ENCODE measurements around the gene AUNIP. TPM values are rescaled to one million over a fixed set of nuclear protein-coding genes. Genes with fewer than 3 reads are reported as not detected.

Gene AUNIP
- total and polyA plus RNA-seq, 2 donors (not counting 3 experiments of a cell fraction or from before 2014, with no cell fraction given) = 1.8 to 4.5 TPM

DNA sequence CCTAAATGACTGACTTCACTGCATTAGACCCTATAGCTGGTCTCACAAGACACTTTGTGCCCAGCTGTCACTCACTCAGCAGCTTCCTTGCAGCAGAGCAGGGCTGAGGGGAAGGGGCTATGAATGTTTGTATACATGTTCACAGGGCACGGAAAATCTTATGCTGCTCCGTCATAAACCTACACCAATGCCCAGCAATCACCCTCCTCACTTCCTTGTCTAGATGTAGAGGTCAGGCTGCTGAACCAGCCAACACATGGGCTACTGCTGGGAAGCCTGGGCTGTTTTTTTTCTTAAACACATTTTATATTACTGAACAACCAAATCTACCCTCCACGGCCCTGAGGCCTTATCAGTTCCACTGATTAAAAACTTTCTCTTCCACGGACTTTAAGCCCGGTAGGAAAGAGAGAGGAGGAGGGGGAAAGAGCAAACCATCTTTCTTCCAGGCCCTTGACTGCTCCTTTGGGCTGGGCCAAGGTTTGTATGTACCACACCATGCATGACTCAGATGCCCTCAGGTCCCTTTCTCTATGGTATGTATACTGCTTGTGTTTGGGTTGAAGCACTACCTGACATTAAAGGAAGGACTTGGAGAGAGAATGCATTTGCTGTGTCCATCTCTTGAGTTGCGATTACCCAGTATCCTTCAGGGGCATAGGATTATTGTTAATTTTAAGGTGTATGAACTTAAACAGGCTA is 26.8 kb downstream of the AUNIP start:
- no TSS peak for BruUV-seq (replicated peaks)

More for the DNA sequence above, 26.8 kb downstream of the AUNIP start:
- Histone ChIP-seq H3K27me3 (ENCODE audit: control insufficient read depth in 2 of 2, insufficient read depth in 2 of 2, low read length in 2 of 2) (no peaks in the 10 kb centered on the region), H3K4me3 (replicated peaks in 1 of 3; ENCODE audit: insufficient read depth in 1 of 3, low read depth in 1 of 3, low read length in 3 of 3) (no peak overlapping the region), H2AFZ (ENCODE audit: low read depth, low read length) (no peak overlapping the region), H3K9me3 (replicated peaks; ENCODE audit: control insufficient read depth, insufficient read depth, low read length) (no peaks in the 10 kb centered on the region), H3K9ac (replicated peaks; ENCODE audit: extremely low read depth, insufficient read depth, low read length) (no peak overlapping the region), H4K20me1 (replicated peaks; ENCODE audit: control insufficient read depth, extremely low read depth, insufficient read depth, low read length) (no peaks in the 10 kb centered on the region), H3K4me1 (ENCODE audit: control insufficient read depth, extremely low read depth, insufficient read depth, low read length) (peaks cover 5% of the 10 kb centered on the region), H3K36me3 (ENCODE audit: control insufficient read depth in 2 of 2, extremely low read depth in 1 of 2, insufficient read depth in 2 of 2, low read length in 2 of 2) (peaks cover 15 to 23% of the 10 kb centered on the region in 2 experiments), H3K4me2 (ENCODE audit: insufficient read depth, low read length) (no peak overlapping the region), H3K27ac (ENCODE audit: insufficient read depth, low read depth, low read length) (no peak overlapping the region), H3K79me2 (ENCODE audit: control insufficient read depth, insufficient read depth, low read length) (no peaks in the 10 kb centered on the region), H3K9me1 (replicated peaks; ENCODE audit: control insufficient read depth, extremely low read depth, insufficient read depth, low read length) (no peaks in the 10 kb centered on the region)
- dilution Hi-C loops (cut with MboI; ENCODE audit: extremely low pct_ligation_motif_present, low sequenced_read_pairs) = no loop called here
- intact Hi-C loops (cut with micrococcal nuclease) = no loop called here
- DNase-seq (ENCODE audit: low read depth, low spot score) = no peak
- TF ChIP-seq FOS (IDR thresholded peaks at IDR 0.05; ENCODE audit: borderline replicate concordance, insufficient read depth, low read length) (no peak), GATA2 (IDR thresholded peaks at IDR 0.05; ENCODE audit: insufficient read depth, insufficient read length, low read depth, low read length) (no peak), POLR2A (IDR thresholded peaks at IDR 0.05; ENCODE audit: low read depth, low read length) (no peak), JUN (IDR thresholded peaks at IDR 0.05; ENCODE audit: borderline replicate concordance, insufficient read depth, insufficient read length, low read depth) (no peak), POLR2AphosphoS5 (IDR thresholded peaks at IDR 0.05; ENCODE audit: insufficient read depth, low read depth, low read length) (no peak), EZH2 (IDR thresholded peaks at IDR 0.05; ENCODE audit: borderline replicate concordance, low read depth, low read length, severe bottlenecking) (no peak), MYC (IDR thresholded peaks at IDR 0.05; ENCODE audit: low read depth, low read length) (no peak)
- TF ChIP-seq, protein P1, sequence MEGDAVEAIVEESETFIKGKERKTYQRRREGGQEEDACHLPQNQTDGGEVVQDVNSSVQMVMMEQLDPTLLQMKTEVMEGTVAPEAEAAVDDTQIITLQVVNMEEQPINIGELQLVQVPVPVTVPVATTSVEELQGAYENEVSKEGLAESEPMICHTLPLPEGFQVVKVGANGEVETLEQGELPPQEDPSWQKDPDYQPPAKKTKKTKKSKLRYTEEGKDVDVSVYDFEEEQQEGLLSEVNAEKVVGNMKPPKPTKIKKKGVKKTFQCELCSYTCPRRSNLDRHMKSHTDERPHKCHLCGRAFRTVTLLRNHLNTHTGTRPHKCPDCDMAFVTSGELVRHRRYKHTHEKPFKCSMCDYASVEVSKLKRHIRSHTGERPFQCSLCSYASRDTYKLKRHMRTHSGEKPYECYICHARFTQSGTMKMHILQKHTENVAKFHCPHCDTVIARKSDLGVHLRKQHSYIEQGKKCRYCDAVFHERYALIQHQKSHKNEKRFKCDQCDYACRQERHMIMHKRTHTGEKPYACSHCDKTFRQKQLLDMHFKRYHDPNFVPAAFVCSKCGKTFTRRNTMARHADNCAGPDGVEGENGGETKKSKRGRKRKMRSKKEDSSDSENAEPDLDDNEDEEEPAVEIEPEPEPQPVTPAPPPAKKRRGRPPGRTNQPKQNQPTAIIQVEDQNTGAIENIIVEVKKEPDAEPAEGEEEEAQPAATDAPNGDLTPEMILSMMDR (IDR thresholded peaks at IDR 0.05; ENCODE audit: extremely low read depth in 1 of 2, insufficient read depth in 1 of 2, low read depth in 1 of 2, low read length in 2 of 2) = no peak
- TF ChIP-seq, protein P2, sequence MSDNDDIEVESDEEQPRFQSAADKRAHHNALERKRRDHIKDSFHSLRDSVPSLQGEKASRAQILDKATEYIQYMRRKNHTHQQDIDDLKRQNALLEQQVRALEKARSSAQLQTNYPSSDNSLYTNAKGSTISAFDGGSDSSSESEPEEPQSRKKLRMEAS (IDR thresholded peaks at IDR 0.05; ENCODE audit: insufficient read depth, insufficient read length) = no peak
- POLR2A ChIA-PET = interaction anchor here (0.6 kb wide), 1 partner anchor 11 kb away, joined by 3 read pairs; no protein-coding TSS in a partner anchor
- no peak for FAIRE-seq
- CTCF ChIA-PET = interaction anchor here (1.5 to 1.6 kb wide), 2 partner anchors 14 to 63 kb away, joined by 3 read pairs; no protein-coding TSS in a partner anchor
